ENCODE measurements around the gene LMNB1.

DNA sequence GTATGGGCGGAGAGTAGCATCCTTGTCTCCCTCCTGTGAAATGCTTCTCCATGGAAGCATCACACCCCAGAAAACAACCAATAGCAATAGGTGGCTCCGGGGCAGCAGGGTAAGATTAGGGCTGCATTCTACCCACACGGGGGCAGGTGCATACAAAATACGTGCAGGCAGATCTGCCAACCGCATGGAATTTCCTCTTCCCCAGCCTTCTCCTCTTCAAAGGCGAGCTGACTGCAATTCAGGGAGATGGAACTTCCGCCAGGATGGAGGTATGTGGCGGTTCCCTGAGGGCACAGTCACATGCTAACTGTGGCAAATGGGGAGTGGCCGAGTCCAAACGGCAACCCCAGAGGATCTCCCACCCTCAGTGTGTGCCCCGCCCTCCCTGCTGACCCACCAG, 81.5 kb downstream of the LMNB1 start:
- TF ChIP-seq CTCF (conservative IDR thresholded peaks at IDR 0.05; ENCODE audit: low read depth in 2 of 2) (peak; percentile 45 to 56), EZH2 (IDR thresholded peaks at IDR 0.05; ENCODE audit: low read depth, unreplicated experiment) (no peak), POLR2AphosphoS5 (IDR thresholded peaks at IDR 0.05; ENCODE audit: low read depth) (no peak), EZH2phosphoT487 (IDR thresholded peaks at IDR 0.05; ENCODE audit: unreplicated experiment) (no peak), NANOG (IDR thresholded peaks at IDR 0.05; ENCODE audit: borderline replicate concordance) (no peak), CREB1 (CRISPR knock-in tag; IDR thresholded peaks at IDR 0.05; ENCODE audit: low read depth) (no peak), JUNB (IDR thresholded peaks at IDR 0.05; ENCODE audit: unreplicated experiment) (no peak), ETS1 (IDR thresholded peaks at IDR 0.05) (no peak), ZNF331 (CRISPR knock-in tag; IDR thresholded peaks at IDR 0.05; ENCODE audit: low read depth) (no peak), STAT1 (IDR thresholded peaks at IDR 0.05; ENCODE audit: unreplicated experiment) (no peak)
- TF ChIP-seq, protein P1, sequence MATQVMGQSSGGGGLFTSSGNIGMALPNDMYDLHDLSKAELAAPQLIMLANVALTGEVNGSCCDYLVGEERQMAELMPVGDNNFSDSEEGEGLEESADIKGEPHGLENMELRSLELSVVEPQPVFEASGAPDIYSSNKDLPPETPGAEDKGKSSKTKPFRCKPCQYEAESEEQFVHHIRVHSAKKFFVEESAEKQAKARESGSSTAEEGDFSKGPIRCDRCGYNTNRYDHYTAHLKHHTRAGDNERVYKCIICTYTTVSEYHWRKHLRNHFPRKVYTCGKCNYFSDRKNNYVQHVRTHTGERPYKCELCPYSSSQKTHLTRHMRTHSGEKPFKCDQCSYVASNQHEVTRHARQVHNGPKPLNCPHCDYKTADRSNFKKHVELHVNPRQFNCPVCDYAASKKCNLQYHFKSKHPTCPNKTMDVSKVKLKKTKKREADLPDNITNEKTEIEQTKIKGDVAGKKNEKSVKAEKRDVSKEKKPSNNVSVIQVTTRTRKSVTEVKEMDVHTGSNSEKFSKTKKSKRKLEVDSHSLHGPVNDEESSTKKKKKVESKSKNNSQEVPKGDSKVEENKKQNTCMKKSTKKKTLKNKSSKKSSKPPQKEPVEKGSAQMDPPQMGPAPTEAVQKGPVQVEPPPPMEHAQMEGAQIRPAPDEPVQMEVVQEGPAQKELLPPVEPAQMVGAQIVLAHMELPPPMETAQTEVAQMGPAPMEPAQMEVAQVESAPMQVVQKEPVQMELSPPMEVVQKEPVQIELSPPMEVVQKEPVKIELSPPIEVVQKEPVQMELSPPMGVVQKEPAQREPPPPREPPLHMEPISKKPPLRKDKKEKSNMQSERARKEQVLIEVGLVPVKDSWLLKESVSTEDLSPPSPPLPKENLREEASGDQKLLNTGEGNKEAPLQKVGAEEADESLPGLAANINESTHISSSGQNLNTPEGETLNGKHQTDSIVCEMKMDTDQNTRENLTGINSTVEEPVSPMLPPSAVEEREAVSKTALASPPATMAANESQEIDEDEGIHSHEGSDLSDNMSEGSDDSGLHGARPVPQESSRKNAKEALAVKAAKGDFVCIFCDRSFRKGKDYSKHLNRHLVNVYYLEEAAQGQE (IDR thresholded peaks at IDR 0.05; ENCODE audit: unreplicated experiment): no peak

Measured in GM23338 (cell line).